T-helper 22 cell (primary cell): Measurements from ENCODE around the gene AFF3.
"Not testable (repeated sequence)": the region's sequence is repeated elsewhere in the genome, so short reads cannot be mapped to it uniquely, and the experiment has no call there.

Experiments used
- DNase-seq: peaks from one replicate; pipeline ENCODE4 v3.0.0-alpha.2; 2020; ENCODE audit warnings: low read depth

Gene AFF3

GRCh38 chr2:99661761-99662160 lies 480.6 kb downstream of the AFF3 start:
- DNase-seq, result not testable (repeated sequence)

- DNase-seq, result no peak
Measured at GRCh38 chr2:99660616-99661406, 481.6 kb downstream of the AFF3 start.

- DNase-seq, result no peak
Measured at GRCh38 chr2:99659874-99660273, 482.5 kb downstream of the AFF3 start.

GRCh38 chr2:99657691-99658258 lies 484.6 kb downstream of the AFF3 start:
- no peak for DNase-seq

- DNase-seq, result no peak
Measured at GRCh38 chr2:99656994-99657393, 485.4 kb downstream of the AFF3 start.

GRCh38 chr2:99653433-99653832 lies 489.0 kb downstream of the AFF3 start:
- DNase-seq, result no peak

- no peak for DNase-seq
Measured at GRCh38 chr2:99652862-99653261, 489.5 kb downstream of the AFF3 start.

GRCh38 chr2:99651930-99652670 lies 490.3 kb downstream of the AFF3 start:
- DNase-seq, result no peak

- no peak for DNase-seq
Measured at GRCh38 chr2:99648906-99649789, 493.2 kb downstream of the AFF3 start.

GRCh38 chr2:99648178-99648844 lies 494.1 kb downstream of the AFF3 start:
- no peak for DNase-seq

GRCh38 chr2:99645960-99646359 lies 496.4 kb downstream of the AFF3 start:
- DNase-seq, result no peak

- no peak for DNase-seq
Measured at GRCh38 chr2:99644419-99644787, 498.0 kb downstream of the AFF3 start.

- no peak for DNase-seq
Measured at GRCh38 chr2:99643787-99644418, 498.5 kb downstream of the AFF3 start.

GRCh38 chr2:99641999-99642398 lies 500.4 kb downstream of the AFF3 start:
- no peak for DNase-seq

GRCh38 chr2:99640635-99641151 lies 501.7 kb downstream of the AFF3 start:
- no peak for DNase-seq

- no peak for DNase-seq
Measured at GRCh38 chr2:99638791-99639190, 503.6 kb downstream of the AFF3 start.

GRCh38 chr2:99637159-99637697 lies 505.2 kb downstream of the AFF3 start:
- DNase-seq, result no peak

- DNase-seq, result no peak
Measured at GRCh38 chr2:99636144-99637034, 506.0 kb downstream of the AFF3 start.

- no peak for DNase-seq
Measured at GRCh38 chr2:99635710-99636109, 506.7 kb downstream of the AFF3 start.

- DNase-seq, result no peak
Measured at GRCh38 chr2:99634234-99634633, 508.2 kb downstream of the AFF3 start.
